ENCODE data around the gene CST6. TPM values are rescaled to one million over a fixed set of nuclear protein-coding genes. Genes with fewer than 3 reads are reported as not detected.

Gene CST6
- total RNA-seq, 1 donor from 2014 or later: not detected

- H3K4me1 ChIP-seq: peaks cover 15% of the 10 kb centered on the region
- no peak overlapping the region for H3K27ac ChIP-seq
- Mint-ChIP-seq H3K27ac (peak overlapping the region; percentile 54), H3K4me3 (peak overlapping the region; percentile 22), H3K9me3 (peaks cover 2% of the 10 kb centered on the region), H3K27me3 (ENCODE audit: insufficient read depth, low read depth) (no peaks in the 10 kb centered on the region), H3K4me1 (peaks cover 22% of the 10 kb centered on the region), H3K36me3 (no peaks in the 10 kb centered on the region)
- no peak overlapping the region for H3K9ac ChIP-seq
- no peak for DNase-seq (ENCODE audit: low spot score)
- no peak overlapping the region for H3K4me3 ChIP-seq
- H3K79me2 ChIP-seq (ENCODE audit: low read depth): peaks cover 23% of the 10 kb centered on the region
- no peaks in the 10 kb centered on the region for H3K9me3 ChIP-seq (ENCODE audit: low read depth)
- peaks cover 23% of the 10 kb centered on the region for H3F3A ChIP-seq (ENCODE audit: low read depth)
- peaks cover 5% of the 10 kb centered on the region for H4K20me1 ChIP-seq (ENCODE audit: low read depth)
- peak overlapping the region; percentile 65 for H3K4me2 ChIP-seq
- peaks cover 4% of the 10 kb centered on the region for H3K36me3 ChIP-seq
- no peak overlapping the region for H2AFZ ChIP-seq (replicated peaks)
- H3K27me3 ChIP-seq: no peaks in the 10 kb centered on the region
- no peak for TF ChIP-seq CTCF (IDR thresholded peaks at IDR 0.05)
- no peak for TF ChIP-seq EZH2 (IDR thresholded peaks at IDR 0.05)
- no peak for TF ChIP-seq EZH2phosphoT487 (IDR thresholded peaks at IDR 0.05)
Observed at GRCh38 chr11:66044757-66045156, 32.9 kb downstream of the CST6 start.

GRCh38 chr11:66045177-66045639, 33.4 kb downstream of the CST6 start:
- Histone ChIP-seq H3K4me3 (no peak overlapping the region), H4K20me1 (ENCODE audit: low read depth) (peaks cover 5% of the 10 kb centered on the region), H3K9ac (no peak overlapping the region), H3K27ac (no peak overlapping the region), H3K27me3 (no peaks in the 10 kb centered on the region), H3F3A (ENCODE audit: low read depth) (peaks cover 26% of the 10 kb centered on the region), H3K36me3 (peaks cover 4% of the 10 kb centered on the region), H3K4me2 (peak overlapping the region; percentile 65), H3K9me3 (ENCODE audit: low read depth) (no peaks in the 10 kb centered on the region), H3K4me1 (peaks cover 15% of the 10 kb centered on the region), H3K79me2 (ENCODE audit: low read depth) (peaks cover 23% of the 10 kb centered on the region), H2AFZ (replicated peaks) (no peak overlapping the region)
- peaks cover 2% of the 10 kb centered on the region for H3K9me3 Mint-ChIP-seq
- no peak overlapping the region for H3K4me3 Mint-ChIP-seq
- H3K27ac Mint-ChIP-seq: no peak overlapping the region
- H3K4me1 Mint-ChIP-seq: peaks cover 26% of the 10 kb centered on the region
- peak; percentile 95 for DNase-seq (ENCODE audit: low spot score)
- H3K27me3 Mint-ChIP-seq (ENCODE audit: insufficient read depth, low read depth): no peaks in the 10 kb centered on the region
- TF ChIP-seq EZH2phosphoT487 (IDR thresholded peaks at IDR 0.05) (no peak), CTCF (IDR thresholded peaks at IDR 0.05) (peak; percentile 93), EZH2 (IDR thresholded peaks at IDR 0.05) (no peak)
- no peaks in the 10 kb centered on the region for H3K36me3 Mint-ChIP-seq

DNA sequence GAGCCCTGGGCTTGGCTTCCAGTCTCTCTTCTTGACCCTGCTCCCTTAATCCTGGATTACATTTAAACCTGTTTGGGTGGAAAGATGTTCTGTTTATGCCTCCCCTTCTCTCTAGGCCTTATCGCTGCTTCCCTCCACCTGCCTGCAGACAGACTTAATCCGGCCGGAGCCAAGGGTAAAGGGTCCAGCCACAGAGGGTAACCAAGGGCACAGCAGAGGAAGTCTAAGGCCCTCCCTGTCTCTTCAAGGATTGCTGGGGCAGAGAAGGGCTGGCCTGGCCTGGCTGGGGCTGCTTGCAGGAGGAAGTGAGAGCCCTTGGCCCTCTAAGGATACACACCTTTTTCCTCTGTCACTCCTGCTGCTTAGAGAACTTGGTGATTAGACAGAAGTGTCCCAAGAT, 35.1 kb downstream of the CST6 start:
- Histone ChIP-seq H3F3A (ENCODE audit: low read depth) (peaks cover 43% of the 10 kb centered on the region), H3K27ac (no peak overlapping the region), H3K4me2 (no peak overlapping the region), H3K27me3 (no peaks in the 10 kb centered on the region), H4K20me1 (ENCODE audit: low read depth) (peaks cover 5% of the 10 kb centered on the region), H2AFZ (replicated peaks) (no peak overlapping the region), H3K4me3 (no peak overlapping the region), H3K36me3 (peaks cover 4% of the 10 kb centered on the region), H3K79me2 (ENCODE audit: low read depth) (peaks cover 23% of the 10 kb centered on the region), H3K9me3 (ENCODE audit: low read depth) (no peaks in the 10 kb centered on the region), H3K9ac (no peak overlapping the region), H3K4me1 (peaks cover 24% of the 10 kb centered on the region)
- Mint-ChIP-seq H3K9me3 (peaks cover 2% of the 10 kb centered on the region), H3K4me1 (peaks cover 38% of the 10 kb centered on the region), H3K27me3 (ENCODE audit: insufficient read depth, low read depth) (no peaks in the 10 kb centered on the region), H3K36me3 (peaks cover 2% of the 10 kb centered on the region), H3K4me3 (peak overlapping the region; percentile 63), H3K27ac (no peak overlapping the region)
- TF ChIP-seq EZH2phosphoT487 (IDR thresholded peaks at IDR 0.05) (no peak), CTCF (IDR thresholded peaks at IDR 0.05) (no peak), EZH2 (IDR thresholded peaks at IDR 0.05) (no peak)
- DNase-seq (ENCODE audit: low spot score): no peak

All from neural progenitor cell (in vitro differentiated cells).